Breast epithelium (tissue), 4 donors: Measurements from ENCODE around the gene PLXND1. TPM values are rescaled to one million over a fixed set of nuclear protein-coding genes. Genes with fewer than 3 reads are reported as not detected.

Experiments used
- DNase-seq, 2 donors: peaks; one replicate each; pipeline ENCODE4 v3.0.0-alpha.2; 2019; ENCODE audit warnings: low spot score in 2 of 2
- H3K27ac ChIP-seq, 2 donors: fragments of 200-600 bp; sonication (generic) in 1 of 2; one replicate each; pipeline ENCODE4 v1.5.1; 2016 to 2019; ENCODE audit warnings: mild to moderate bottlenecking in 1 of 2
- H3K27me3 ChIP-seq, 2 donors: fragments of 200-600 bp; sonication (generic) in 1 of 2; one replicate each; pipeline versions ENCODE4 v1.5.1 to v1.6.0; 2017 to 2019; ENCODE audit warnings: control low read depth in 1 of 2, mild to moderate bottlenecking in 1 of 2
- H3K36me3 ChIP-seq: fragments of 200-600 bp; one replicate; pipeline ENCODE4 v1.5.1; 2019
- H3K4me1 ChIP-seq, 2 donors: fragments of 200-600 bp; sonication (generic); one replicate each; pipeline ENCODE4 v1.5.1; 2016 to 2019; ENCODE audit warnings: control low read depth in 1 of 2
- H3K4me3 ChIP-seq, 3 donors: fragments of 200-600 bp; sonication (generic); 1 replicate in 2 of 3; 2 replicates in 1 of 3; pipeline ENCODE4 v1.5.1; 2016 to 2019; ENCODE audit warnings: mild to moderate bottlenecking in 3 of 3, moderate library complexity in 2 of 3
- H3K9me3 ChIP-seq, 2 donors: fragments of 200-600 bp; sonication (generic) in 1 of 2; one replicate each; pipeline ENCODE4 v1.5.1; 2016 to 2019; ENCODE audit warnings: control low read depth in 1 of 2
- POLR2A ChIP-seq: fragments of 450-650 bp; IDR thresholded peaks from one replicate; pipeline ENCODE4 v1.6.1; 2016; ENCODE audit warnings: antibody characterized with exemption, mild to moderate bottlenecking, moderate library complexity
- POLR2AphosphoS5 ChIP-seq, 3 donors: sonication (generic); formaldehyde crosslinking; IDR thresholded peaks; one replicate each; pipeline ENCODE4 v1.6.1; 2017; ENCODE audit warnings: antibody characterized with exemption in 3 of 3
- intact Hi-C: fragments of 100-400 bp; cut with DNase I; formaldehyde crosslinking; loops from one replicate; pipeline ENCODE4 v1.15.1; 2023; ENCODE audit warnings: low total_unique reads
- total RNA-seq, 3 donors: library from RNA; depleted of rRNA; stranded (reverse); fragments of >200 nt; gene quantifications; one replicate each; pipeline ENCODE4 v1.1.0, GENCODE V29; 2016
- TF ChIP-seq, protein P1 (sequence below), 3 donors: fragments of 450-650 bp; IDR thresholded peaks; one replicate each; pipeline ENCODE4 v1.5.1; 2016 to 2017; ENCODE audit warnings: antibody characterized with exemption in 3 of 3, mild to moderate bottlenecking in 3 of 3, moderate library complexity in 3 of 3

PLXND1 gene
- total RNA-seq, 3 donors from 2014 or later, result 53.6 to 187 (median 118) TPM

- TF ChIP-seq POLR2AphosphoS5 (IDR thresholded peaks at IDR 0.05) (no peak), POLR2A (no peak)
- TF ChIP-seq, protein P1, sequence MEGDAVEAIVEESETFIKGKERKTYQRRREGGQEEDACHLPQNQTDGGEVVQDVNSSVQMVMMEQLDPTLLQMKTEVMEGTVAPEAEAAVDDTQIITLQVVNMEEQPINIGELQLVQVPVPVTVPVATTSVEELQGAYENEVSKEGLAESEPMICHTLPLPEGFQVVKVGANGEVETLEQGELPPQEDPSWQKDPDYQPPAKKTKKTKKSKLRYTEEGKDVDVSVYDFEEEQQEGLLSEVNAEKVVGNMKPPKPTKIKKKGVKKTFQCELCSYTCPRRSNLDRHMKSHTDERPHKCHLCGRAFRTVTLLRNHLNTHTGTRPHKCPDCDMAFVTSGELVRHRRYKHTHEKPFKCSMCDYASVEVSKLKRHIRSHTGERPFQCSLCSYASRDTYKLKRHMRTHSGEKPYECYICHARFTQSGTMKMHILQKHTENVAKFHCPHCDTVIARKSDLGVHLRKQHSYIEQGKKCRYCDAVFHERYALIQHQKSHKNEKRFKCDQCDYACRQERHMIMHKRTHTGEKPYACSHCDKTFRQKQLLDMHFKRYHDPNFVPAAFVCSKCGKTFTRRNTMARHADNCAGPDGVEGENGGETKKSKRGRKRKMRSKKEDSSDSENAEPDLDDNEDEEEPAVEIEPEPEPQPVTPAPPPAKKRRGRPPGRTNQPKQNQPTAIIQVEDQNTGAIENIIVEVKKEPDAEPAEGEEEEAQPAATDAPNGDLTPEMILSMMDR (IDR thresholded peaks at IDR 0.05), result no peak
- peak overlapping the region; percentile 83 to 95 for H3K27ac ChIP-seq
- H3K27me3 ChIP-seq, result no peaks in the 10 kb centered on the region
- no peaks in the 10 kb centered on the region for H3K9me3 ChIP-seq
- no peak for DNase-seq
- no peaks in the 10 kb centered on the region for H3K36me3 ChIP-seq
- peak overlapping the region; percentile 18 to 56 (median 19) for H3K4me3 ChIP-seq
- H3K4me1 ChIP-seq, result peaks cover 4 to 34% of the 10 kb centered on the region in 2 donors
- intact Hi-C loops, result loop anchor here (10.0 kb wide), 1 partner anchor 101 kb away; no protein-coding TSS in a partner anchor
These were observed 10.8 kb downstream of the PLXND1 start for GRCh38 chr3:129595544-129596193.

DNA sequence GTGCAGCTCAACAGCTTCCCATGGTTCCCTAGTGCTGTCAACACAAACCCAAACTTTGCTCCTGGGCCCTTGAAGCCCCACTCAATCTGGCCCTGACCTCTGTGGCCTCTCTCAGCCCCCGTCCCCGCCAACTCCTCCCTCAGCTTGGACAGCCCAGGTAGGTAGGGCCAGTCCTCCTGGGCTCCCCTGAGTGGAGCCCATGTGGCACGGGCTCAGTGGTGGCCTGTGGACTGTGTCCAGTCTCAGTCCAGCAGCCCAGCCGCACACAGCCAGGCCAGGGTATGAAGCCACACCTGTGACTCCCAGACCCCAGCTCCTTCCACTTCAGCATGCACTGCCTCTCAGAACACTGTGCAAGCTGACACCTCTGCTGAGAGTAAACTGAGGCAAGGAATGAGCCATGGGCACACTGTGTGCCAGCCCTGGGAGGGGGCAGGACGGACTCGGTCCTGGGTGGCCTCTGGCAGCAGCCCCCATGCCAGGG, 11.5 kb downstream of the PLXND1 start:
- peak overlapping the region; percentile 83 to 95 for H3K27ac ChIP-seq
- H3K4me1 ChIP-seq, result peaks cover 4 to 31% of the 10 kb centered on the region in 2 donors
- H3K9me3 ChIP-seq, result no peaks in the 10 kb centered on the region
- H3K4me3 ChIP-seq, result no peak overlapping the region
- DNase-seq, result no peak
- TF ChIP-seq, protein P1 (IDR thresholded peaks at IDR 0.05), result no peak
- TF ChIP-seq POLR2AphosphoS5 (IDR thresholded peaks at IDR 0.05) (no peak), POLR2A (no peak)
- H3K27me3 ChIP-seq, result no peaks in the 10 kb centered on the region
- intact Hi-C loops, result loop anchor here (10.0 kb wide), 1 partner anchor 100 kb away; no protein-coding TSS in a partner anchor
- H3K36me3 ChIP-seq, result no peaks in the 10 kb centered on the region

GRCh38 chr3:129594409-129594808, 12.1 kb downstream of the PLXND1 start:
- no peaks in the 10 kb centered on the region for H3K36me3 ChIP-seq
- peak overlapping the region; percentile 83 to 97 for H3K27ac ChIP-seq
- H3K9me3 ChIP-seq, result no peaks in the 10 kb centered on the region
- peaks cover 4 to 27% of the 10 kb centered on the region in 2 donors for H3K4me1 ChIP-seq
- H3K4me3 ChIP-seq, result no peak overlapping the region
- TF ChIP-seq, protein P1 (IDR thresholded peaks at IDR 0.05), result no peak
- no peak for TF ChIP-seq POLR2AphosphoS5 (IDR thresholded peaks at IDR 0.05)
- no peak for TF ChIP-seq POLR2A
- no peaks in the 10 kb centered on the region for H3K27me3 ChIP-seq
- no peak for DNase-seq
- intact Hi-C loops, result loop anchor here (10.0 kb wide), 1 partner anchor 100 kb away; no protein-coding TSS in a partner anchor

- DNase-seq, result no peak
These were observed 12.7 kb downstream of the PLXND1 start for GRCh38 chr3:129593595-129594339.

More at GRCh38 chr3:129593595-129594339, 12.7 kb downstream of the PLXND1 start:
- TF ChIP-seq, protein P1 (IDR thresholded peaks at IDR 0.05), result no peak
- TF ChIP-seq POLR2AphosphoS5 (IDR thresholded peaks at IDR 0.05), result no peak
- TF ChIP-seq POLR2A, result no peak
- Histone ChIP-seq H3K27ac (peak overlapping the region; percentile 83 to 97), H3K4me3 (peak overlapping the region in 1 of 3 donors; percentile 53), H3K4me1 (peaks cover 4 to 27% of the 10 kb centered on the region in 2 donors), H3K36me3 (no peaks in the 10 kb centered on the region), H3K27me3 (no peaks in the 10 kb centered on the region), H3K9me3 (no peaks in the 10 kb centered on the region)
- intact Hi-C loops, result loop anchor here (10.0 kb wide), 1 partner anchor 99 kb away; no protein-coding TSS in a partner anchor
